IPS-18c (cell line): Measurements from ENCODE around the gene SLC39A5.
A peak's percentile ranks its signal among the peaks of the same experiment; 100 is the strongest.
"Not testable (repeated sequence)": the region's sequence is repeated elsewhere in the genome, so short reads cannot be mapped to it uniquely, and the experiment has no call there.

ENCODE experiments used
- H3K4me3 ChIP-seq: 2 replicates; pipeline ENCODE4 v1.7.0; 2013; ENCODE audit warnings: low read depth, mild to moderate bottlenecking, low read length, moderate library complexity; ENCODE audit not compliant: insufficient read depth
- H3K9me3 ChIP-seq: one replicate; pipeline ENCODE4 v1.6.1; 2013; ENCODE audit warnings: mild to moderate bottlenecking, low read length, moderate library complexity; ENCODE audit not compliant: control insufficient read depth, insufficient read depth

Gene SLC39A5, protein sequence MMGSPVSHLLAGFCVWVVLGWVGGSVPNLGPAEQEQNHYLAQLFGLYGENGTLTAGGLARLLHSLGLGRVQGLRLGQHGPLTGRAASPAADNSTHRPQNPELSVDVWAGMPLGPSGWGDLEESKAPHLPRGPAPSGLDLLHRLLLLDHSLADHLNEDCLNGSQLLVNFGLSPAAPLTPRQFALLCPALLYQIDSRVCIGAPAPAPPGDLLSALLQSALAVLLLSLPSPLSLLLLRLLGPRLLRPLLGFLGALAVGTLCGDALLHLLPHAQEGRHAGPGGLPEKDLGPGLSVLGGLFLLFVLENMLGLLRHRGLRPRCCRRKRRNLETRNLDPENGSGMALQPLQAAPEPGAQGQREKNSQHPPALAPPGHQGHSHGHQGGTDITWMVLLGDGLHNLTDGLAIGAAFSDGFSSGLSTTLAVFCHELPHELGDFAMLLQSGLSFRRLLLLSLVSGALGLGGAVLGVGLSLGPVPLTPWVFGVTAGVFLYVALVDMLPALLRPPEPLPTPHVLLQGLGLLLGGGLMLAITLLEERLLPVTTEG

DNA sequence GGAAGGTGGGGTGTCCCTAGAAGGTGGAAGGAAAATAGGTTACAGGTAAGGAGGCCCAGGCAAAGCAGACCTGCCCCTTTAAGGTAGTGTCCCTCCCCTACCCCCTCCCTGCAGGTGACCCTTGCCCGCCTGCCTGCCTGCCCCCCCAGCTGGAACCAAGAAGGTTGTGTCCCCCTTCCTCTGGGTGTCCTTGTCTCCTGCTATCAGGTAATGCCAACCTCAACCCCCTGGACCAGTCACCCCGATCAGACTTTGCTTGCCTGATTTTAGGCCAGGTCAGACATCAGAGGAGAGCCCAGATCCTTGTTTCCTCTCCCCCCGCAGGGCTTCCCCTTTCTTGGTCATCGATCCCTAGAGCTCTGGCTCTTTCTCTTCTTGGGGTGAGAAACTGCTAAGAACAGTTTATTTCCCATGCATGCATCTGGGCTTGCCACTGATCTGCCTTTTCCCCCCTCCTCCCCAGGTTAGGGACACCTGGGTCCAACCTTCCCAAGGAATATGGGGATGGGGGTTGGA lies at the start of gene SLC39A5:
Gene SLC39A5, plus strand, starts transcription at position 136 of the 516 bp plus-strand sequence. CDS start 1,224 bp downstream, outside the sequence.
- no peaks in the 10 kb centered on the region for H3K9me3 ChIP-seq
- H3K4me3 ChIP-seq: no peak within 1 kb of the TSS

GRCh38 chr12:56186957-56187356 lies 42.9 kb upstream of the SLC39A5 start:
- Histone ChIP-seq H3K9me3 (no peaks in the 10 kb centered on the region), H3K4me3 (no peak overlapping the region)

GRCh38 chr12:56188131-56188777 lies 41.6 kb upstream of the SLC39A5 start:
- H3K9me3 ChIP-seq: no peaks in the 10 kb centered on the region
- peak overlapping the region; percentile 93 for H3K4me3 ChIP-seq

- no peaks in the 10 kb centered on the region for H3K9me3 ChIP-seq
- peak overlapping the region; percentile 93 for H3K4me3 ChIP-seq
These were observed 41.1 kb upstream of the SLC39A5 start for GRCh38 chr12:56188778-56189098.

GRCh38 chr12:56189099-56189917 lies 40.5 kb upstream of the SLC39A5 start, which contains the start of gene SMARCC2:
TSS of gene SMARCC2 (minus strand) at chr12:56189483. CDS start at chr12:56189461, 22 bp downstream.
- Histone ChIP-seq H3K9me3 (no peaks in the 10 kb centered on the region), H3K4me3 (peak within 1 kb of the TSS; percentile 96)

- no peaks in the 10 kb centered on the region for H3K9me3 ChIP-seq
- peak overlapping the region; percentile 96 for H3K4me3 ChIP-seq
These were observed 39.7 kb upstream of the SLC39A5 start for GRCh38 chr12:56189918-56190694.

DNA sequence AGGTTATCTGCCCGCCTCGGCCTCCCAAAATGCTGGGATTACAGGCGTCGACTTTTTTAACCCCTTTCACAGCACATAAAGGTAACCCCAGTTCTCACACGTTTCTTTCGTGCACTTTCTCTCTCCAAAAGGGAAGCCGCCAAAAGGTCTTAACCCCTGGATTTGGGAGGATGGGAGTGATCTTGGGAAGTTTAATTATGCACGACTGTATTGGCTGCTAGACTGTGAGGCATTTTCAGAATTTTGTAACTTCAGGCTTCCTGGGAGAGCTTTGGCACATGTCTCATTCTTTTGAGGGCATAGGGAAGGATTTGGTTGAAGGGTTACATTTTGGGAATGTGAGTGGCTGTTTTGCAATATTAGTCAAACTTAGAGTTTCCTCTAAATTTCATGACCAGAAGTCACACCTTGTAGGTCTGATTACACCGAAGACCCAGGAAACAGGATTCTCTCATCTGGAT lies 39.1 kb upstream of the SLC39A5 start:
- Histone ChIP-seq H3K4me3 (peak overlapping the region; percentile 96; the same call in 1 of the 2 replicates), H3K9me3 (no peaks in the 10 kb centered on the region)

DNA sequence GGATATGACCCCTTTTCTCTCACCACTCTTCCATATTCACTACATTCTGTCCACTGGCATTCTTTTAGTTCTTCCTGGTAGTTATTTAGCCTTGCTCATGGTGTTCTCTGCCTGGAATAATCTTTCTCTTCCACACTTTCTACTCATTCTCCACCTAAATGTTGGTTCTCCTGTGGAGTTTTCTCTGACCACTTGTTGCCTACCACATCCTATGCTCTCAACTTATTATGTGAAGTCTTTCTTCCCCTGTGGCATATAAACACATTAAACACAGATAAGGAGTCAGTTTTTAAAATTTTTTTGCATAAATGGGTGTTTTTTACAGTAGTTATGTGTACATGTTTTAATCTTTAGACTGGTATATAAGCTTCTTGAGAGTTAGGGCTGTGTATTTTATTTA lies 37.3 kb upstream of the SLC39A5 start:
- H3K4me3 ChIP-seq: no peak overlapping the region
- H3K9me3 ChIP-seq: no peaks in the 10 kb centered on the region

GRCh38 chr12:56193025-56193578 lies 36.7 kb upstream of the SLC39A5 start:
- Histone ChIP-seq H3K4me3 (no peak overlapping the region), H3K9me3 (no peaks in the 10 kb centered on the region)

GRCh38 chr12:56196818-56197550 lies 32.9 kb upstream of the SLC39A5 start:
- not testable (repeated sequence) for H3K4me3 ChIP-seq, H3K9me3 ChIP-seq

GRCh38 chr12:56197921-56198635 lies 31.8 kb upstream of the SLC39A5 start:
- Histone ChIP-seq H3K4me3 (no peak overlapping the region), H3K9me3 (no peaks in the 10 kb centered on the region)

DNA sequence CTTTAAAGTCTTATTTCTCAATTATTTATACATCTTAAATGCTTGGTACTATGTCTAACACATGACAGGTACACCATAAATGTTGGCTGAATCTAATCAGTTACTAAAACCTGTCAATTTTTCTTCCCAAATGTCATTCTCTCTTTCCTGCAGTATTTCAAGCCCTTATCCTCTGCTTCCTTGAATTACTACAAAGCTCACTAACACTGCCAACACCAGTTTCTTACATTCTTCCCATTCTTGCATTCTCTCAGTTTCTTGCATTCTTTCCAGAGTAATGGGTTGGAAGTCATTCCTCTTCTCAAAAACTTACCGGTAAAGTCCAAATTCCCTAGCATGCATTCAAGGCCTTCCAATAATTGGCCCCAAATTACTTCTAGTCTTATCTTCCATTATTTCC lies 31.0 kb upstream of the SLC39A5 start:
- H3K9me3 ChIP-seq: no peaks in the 10 kb centered on the region

DNA sequence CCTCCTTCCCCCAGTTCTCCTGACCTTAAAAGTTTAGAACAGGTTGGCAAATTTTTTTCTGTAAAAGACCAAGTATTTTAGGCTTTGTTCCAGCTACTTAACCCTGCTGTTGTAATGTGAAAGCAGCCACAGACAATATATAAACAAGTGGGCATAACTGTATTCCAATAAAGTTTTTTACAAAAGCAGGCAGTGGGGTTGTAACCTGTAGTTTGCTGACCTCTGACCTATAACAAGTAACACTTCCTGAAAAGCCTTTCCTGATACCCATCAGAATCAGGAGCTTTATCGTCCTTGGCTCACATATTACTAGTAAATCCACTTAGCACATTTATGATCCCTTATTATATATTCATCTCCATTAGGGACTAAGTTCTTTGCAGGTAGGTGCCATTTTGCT lies 27.5 kb upstream of the SLC39A5 start:
- Histone ChIP-seq H3K9me3 (no peaks in the 10 kb centered on the region), H3K4me3 (no peak overlapping the region)

More for the DNA sequence above, 31.0 kb upstream of the SLC39A5 start:
- no peak overlapping the region for H3K4me3 ChIP-seq

DNA sequence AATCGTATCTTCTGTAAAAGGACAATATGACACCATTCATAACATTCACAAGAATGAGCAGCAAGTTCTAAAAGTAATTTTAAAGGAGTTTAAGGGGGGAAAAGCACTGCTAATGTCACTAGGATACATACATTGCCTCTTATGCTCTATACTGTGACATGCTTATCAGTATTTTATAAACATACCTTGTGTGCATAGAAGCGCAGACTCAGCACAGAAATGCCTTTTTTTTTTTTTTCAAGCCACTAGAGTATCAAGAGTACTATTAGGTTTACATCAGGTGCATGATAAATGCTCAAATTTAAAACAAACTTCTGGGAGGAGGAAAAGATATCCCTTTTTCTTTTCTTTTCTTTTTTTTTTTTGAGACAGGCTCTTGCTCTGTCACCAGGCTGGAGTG lies 27.0 kb upstream of the SLC39A5 start:
- no peaks in the 10 kb centered on the region for H3K9me3 ChIP-seq
- no peak overlapping the region for H3K4me3 ChIP-seq

DNA sequence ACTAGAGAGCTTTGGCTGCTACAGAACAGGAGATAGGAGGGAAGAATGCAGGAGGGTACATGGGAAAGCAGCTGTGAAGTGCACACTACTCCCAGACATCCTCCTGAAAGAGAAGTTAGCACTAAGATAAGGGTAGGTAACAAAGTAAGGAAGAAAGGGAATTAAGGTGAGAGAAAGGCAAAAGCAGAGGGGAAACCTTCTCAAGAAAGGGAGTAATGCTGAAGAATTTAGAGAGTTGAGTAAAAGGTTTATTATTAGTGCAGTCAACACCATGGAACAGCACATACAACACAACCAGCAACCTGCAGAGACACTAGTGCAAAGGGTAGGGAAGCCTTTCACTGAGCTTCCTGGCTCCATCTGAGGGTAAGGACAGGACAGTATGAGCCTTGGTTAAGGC lies 25.6 kb upstream of the SLC39A5 start:
- Histone ChIP-seq H3K9me3 (no peaks in the 10 kb centered on the region), H3K4me3 (no peak overlapping the region)
